Right renal pelvis (tissue), 4 donors: ENCODE measurements around the gene ABCF1. TPM values are rescaled to one million over a fixed set of nuclear protein-coding genes. Genes with fewer than 3 reads are reported as not detected.

ENCODE experiments used
- DNase-seq, 4 donors: peaks; one replicate each; pipeline ENCODE4 v3.0.0-alpha.2; 2013; ENCODE audit warnings: low read depth in 4 of 4, low spot score in 3 of 4, missing footprints in 1 of 4
- polyA plus RNA-seq, 4 donors: library from polyadenylated mRNA; unstranded; fragments of 120-200 nt; gene quantifications; one replicate each; pipeline ENCODE4 v1.2.1, GENCODE V29; 2013; ENCODE audit not compliant: insufficient read length in 4 of 4

Gene ABCF1
- polyA plus RNA-seq, 4 donors = 63.3 to 65.8 (median 64.9) TPM

- DNase-seq = peak; percentile 97 to 100 (median 98)
Measured at GRCh38 chr6:30617565-30618269, 46.5 kb downstream of the ABCF1 start, which contains the start of gene MRPS18B. Gene MRPS18B, plus strand, starts transcription at chr6:30617840. Its CDS starts 26 bp downstream, at chr6:30617866.

GRCh38 chr6:30618270-30618797, 47.1 kb downstream of the ABCF1 start:
- no peak for DNase-seq

GRCh38 chr6:30619561-30619960, 48.3 kb downstream of the ABCF1 start:
- no peak for DNase-seq

- DNase-seq = no peak
Measured at GRCh38 chr6:30625511-30625910, 54.3 kb downstream of the ABCF1 start.

GRCh38 chr6:30626484-30627366, 55.5 kb downstream of the ABCF1 start, which contains the start of gene ATAT1:
Gene ATAT1, plus strand, starts transcription at chr6:30626874.
- DNase-seq = peak in 1 of 4 donors; percentile 73

DNA sequence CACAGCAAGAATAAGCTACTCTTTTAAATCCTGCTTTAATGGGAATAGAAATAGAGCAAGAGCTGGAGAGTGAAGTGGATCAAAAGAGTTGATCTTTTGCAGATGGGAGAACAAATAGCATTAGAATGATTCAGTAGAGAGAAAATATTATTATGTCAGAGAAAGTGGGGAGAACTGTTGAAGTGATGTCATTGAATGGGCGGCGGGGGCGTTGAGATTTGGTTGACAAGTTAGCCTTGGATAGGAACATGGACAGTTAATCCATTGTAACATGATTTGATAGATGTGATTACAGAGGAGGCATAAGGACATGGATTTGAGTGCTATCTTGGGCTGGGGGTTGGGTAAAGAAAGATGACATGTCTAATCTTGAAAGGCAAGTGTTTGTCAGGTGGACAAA, 64.6 kb downstream of the ABCF1 start:
- DNase-seq = no peak

GRCh38 chr6:30640481-30640880, 69.2 kb downstream of the ABCF1 start:
- DNase-seq = no peak

DNA sequence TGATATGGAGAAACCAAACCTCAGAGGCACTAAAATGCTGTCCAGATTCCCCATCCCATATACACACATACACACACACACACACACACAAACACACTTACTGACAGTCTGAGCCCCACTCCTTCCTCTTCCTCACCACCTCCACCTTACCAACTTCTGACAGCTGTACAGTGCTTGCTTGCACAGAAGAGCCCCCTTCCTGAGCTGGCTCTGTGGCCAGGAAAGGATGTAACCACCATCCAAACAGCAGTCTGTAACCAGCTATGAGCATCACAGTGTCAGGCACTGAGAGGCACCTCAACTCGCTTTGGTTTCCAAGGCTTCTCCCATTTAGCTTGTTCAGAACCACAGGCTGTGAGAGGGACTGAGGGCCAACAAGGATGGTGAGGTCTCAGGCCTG, 69.8 kb downstream of the ABCF1 start:
- no peak for DNase-seq

Other genes with a start within 250 kb of the ABCF1 start
- gene TRIM39, start 244.5 kb upstream of the ABCF1 start, polyA plus RNA-seq = 10 to 100 TPM; 13.1 to 14.1 (median 13.5) TPM
- gene RPP21, start 226.3 kb upstream of the ABCF1 start, polyA plus RNA-seq = 10 to 100 TPM; 28.6 to 38.7 (median 30.7) TPM
- 100 to 1,000 TPM; 121 to 129 (median 122) TPM for gene HLA-E, start 81.9 kb upstream of the ABCF1 start, polyA plus RNA-seq
- gene GNL1, start 15.0 kb upstream of the ABCF1 start, polyA plus RNA-seq = 100 to 1,000 TPM in 1 of 4 donors, 10 to 100 TPM in 3; 79.2 to 108 (median 85.3) TPM
- gene PRR3, start 14.1 kb upstream of the ABCF1 start, polyA plus RNA-seq = 10 to 100 TPM; 29.4 to 31.1 (median 29.9) TPM
- gene PPP1R10, start 45.8 kb downstream of the ABCF1 start, polyA plus RNA-seq = 10 to 100 TPM; 50.5 to 67.6 (median 58.4) TPM
- gene MRPS18B, start 46.4 kb downstream of the ABCF1 start, polyA plus RNA-seq = 10 to 100 TPM; 60.6 to 69.1 (median 62.1) TPM
- 10 to 100 TPM; 34.9 to 42.2 (median 37.1) TPM for gene ATAT1, start 55.4 kb downstream of the ABCF1 start, polyA plus RNA-seq
- 10 to 100 TPM; 18.0 to 27.5 (median 23.4) TPM for gene C6orf136, start 75.7 kb downstream of the ABCF1 start, polyA plus RNA-seq
- gene DHX16, start 101.6 kb downstream of the ABCF1 start, polyA plus RNA-seq = 10 to 100 TPM; 35.9 to 44.1 (median 40.8) TPM
- 10 to 100 TPM; 39.5 to 41.7 (median 41.3) TPM for gene PPP1R18, start 115.2 kb downstream of the ABCF1 start, polyA plus RNA-seq
- gene NRM, start 119.5 kb downstream of the ABCF1 start, polyA plus RNA-seq = 10 to 100 TPM; 37.6 to 39.7 (median 38.2) TPM
- gene MDC1, start 145.8 kb downstream of the ABCF1 start, polyA plus RNA-seq = 10 to 100 TPM; 39.8 to 46.4 (median 41.5) TPM
- gene TUBB, start 148.9 kb downstream of the ABCF1 start, polyA plus RNA-seq = 1,000 to 10,000 TPM; 1,131 to 1,274 (median 1,215) TPM
- gene FLOT1, start 171.2 kb downstream of the ABCF1 start, polyA plus RNA-seq = 100 to 1,000 TPM; 135 to 145 (median 143) TPM
- 10 to 100 TPM; 19.5 to 27.0 (median 25.1) TPM for gene IER3, start 173.1 kb downstream of the ABCF1 start, polyA plus RNA-seq